Measurements from ENCODE around the gene ZNF32. TPM values are rescaled to one million over a fixed set of nuclear protein-coding genes. Genes with fewer than 3 reads are reported as not detected.

The ZNF32 gene
- total and polyA plus RNA-seq, 8 donors = 14.8 to 56.3 (median 22.1) TPM

GRCh38 chr10:43689955-43690771, 41.5 kb upstream of the ZNF32 start:
- peak overlapping the region; percentile 26 to 53 (median 42) for H3K4me3 ChIP-seq
- H3K27me3 ChIP-seq = no peaks in the 10 kb centered on the region
- 1 to 2% methylated on average over 58 to 65 of the region's 65 CpGs for WGBS, 2 donors
- intact Hi-C loops (cut with DNase I) = loop anchor here in 2 of 3 donors (10.0 kb wide), 2 partner anchors 615 to 625 kb away; no protein-coding TSS in a partner anchor
- DNase-seq (peak; percentile 82 to 99 (median 90)), ATAC-seq (peak; percentile 94 to 98 (median 94)), FAIRE-seq (no peak)
- H3K4me1 ChIP-seq = peaks cover 5 to 16% (median 8%) of the 10 kb centered on the region in 3 donors
- H3K9me3 ChIP-seq = no peaks in the 10 kb centered on the region
- TF ChIP-seq CTCF (IDR thresholded peaks at IDR 0.05) = peak; percentile 84 to 94 (median 92)
- no peaks in the 10 kb centered on the region for H3K36me3 ChIP-seq
- peak overlapping the region; percentile 66 to 82 (median 70) for H3K27ac ChIP-seq

GRCh38 chr10:43689618-43689954, 40.9 kb upstream of the ZNF32 start:
- Histone ChIP-seq H3K4me3 (peak overlapping the region; percentile 26 to 53 (median 42)), H3K4me1 (peaks cover 5 to 17% (median 12%) of the 10 kb centered on the region in 3 donors), H3K27me3 (no peaks in the 10 kb centered on the region), H3K36me3 (no peaks in the 10 kb centered on the region), H3K9me3 (no peaks in the 10 kb centered on the region), H3K27ac (peak overlapping the region; percentile 66 to 82 (median 70))
- FAIRE-seq (no peak), DNase-seq (peak; percentile 67 to 90 (median 76)), ATAC-seq (peak; percentile 75 to 84 (median 78))
- WGBS, 2 donors = 0 to 2% methylated on average over 25 of the region's 25 CpGs
- no peak for TF ChIP-seq CTCF (IDR thresholded peaks at IDR 0.05)
- intact Hi-C loops (cut with DNase I) = loop anchor here in 1 of 3 donors (10.0 kb wide), 1 partner anchor 625 kb away; no protein-coding TSS in a partner anchor

GRCh38 chr10:43689007-43689491, 40.4 kb upstream of the ZNF32 start:
- H3K4me3 ChIP-seq = peak overlapping the region in 3 of 4 donors; percentile 26 to 53 (median 51)
- DNase-seq (no peak), ATAC-seq (no peak), FAIRE-seq (no peak)
- intact Hi-C loops (cut with DNase I) = loop anchor here in 1 of 3 donors (10.0 kb wide), 1 partner anchor 626 kb away; no protein-coding TSS in a partner anchor
- H3K4me1 ChIP-seq = peaks cover 5 to 17% (median 12%) of the 10 kb centered on the region in 3 donors
- H3K9me3 ChIP-seq = no peaks in the 10 kb centered on the region
- no peaks in the 10 kb centered on the region for H3K36me3 ChIP-seq
- no peak overlapping the region for H3K27ac ChIP-seq
- TF ChIP-seq CTCF (IDR thresholded peaks at IDR 0.05) = no peak
- WGBS, 2 donors = 78 to 81% methylated on average over 23 to 25 of the region's 25 CpGs
- H3K27me3 ChIP-seq = no peaks in the 10 kb centered on the region

- no peak for DNase-seq
- no peak for TF ChIP-seq CTCF (IDR thresholded peaks at IDR 0.05)
- H3K9me3 ChIP-seq = no peaks in the 10 kb centered on the region
- H3K4me3 ChIP-seq = no peak overlapping the region
- ATAC-seq = no peak
- peaks cover 5 to 17% (median 12%) of the 10 kb centered on the region in 3 donors for H3K4me1 ChIP-seq
- intact Hi-C loops (cut with DNase I) = loop anchor here in 1 of 3 donors (10.0 kb wide), 1 partner anchor 626 kb away; no protein-coding TSS in a partner anchor
- WGBS, 2 donors = 91 to 97% methylated on average over 16 of the region's 16 CpGs
- no peak for FAIRE-seq
- no peaks in the 10 kb centered on the region for H3K36me3 ChIP-seq
- no peak overlapping the region for H3K27ac ChIP-seq
- H3K27me3 ChIP-seq = no peaks in the 10 kb centered on the region
These were observed 39.7 kb upstream of the ZNF32 start for GRCh38 chr10:43688348-43688892.
